HG02852 (cell line): ENCODE data around the gene PRRC2B.
"Not testable (repeated sequence)": the region's sequence is repeated elsewhere in the genome, so short reads cannot be mapped to it uniquely, and the experiment has no call there.

ENCODE experiments used
- ATAC-seq: cut with Tn5 transposase; IDR thresholded peaks from one replicate; pipeline ENCODE4 v1.9.1; 2021; ENCODE audit warnings: mild to moderate bottlenecking, moderate library complexity; ENCODE audit not compliant: unreplicated experiment

PRRC2B gene

DNA sequence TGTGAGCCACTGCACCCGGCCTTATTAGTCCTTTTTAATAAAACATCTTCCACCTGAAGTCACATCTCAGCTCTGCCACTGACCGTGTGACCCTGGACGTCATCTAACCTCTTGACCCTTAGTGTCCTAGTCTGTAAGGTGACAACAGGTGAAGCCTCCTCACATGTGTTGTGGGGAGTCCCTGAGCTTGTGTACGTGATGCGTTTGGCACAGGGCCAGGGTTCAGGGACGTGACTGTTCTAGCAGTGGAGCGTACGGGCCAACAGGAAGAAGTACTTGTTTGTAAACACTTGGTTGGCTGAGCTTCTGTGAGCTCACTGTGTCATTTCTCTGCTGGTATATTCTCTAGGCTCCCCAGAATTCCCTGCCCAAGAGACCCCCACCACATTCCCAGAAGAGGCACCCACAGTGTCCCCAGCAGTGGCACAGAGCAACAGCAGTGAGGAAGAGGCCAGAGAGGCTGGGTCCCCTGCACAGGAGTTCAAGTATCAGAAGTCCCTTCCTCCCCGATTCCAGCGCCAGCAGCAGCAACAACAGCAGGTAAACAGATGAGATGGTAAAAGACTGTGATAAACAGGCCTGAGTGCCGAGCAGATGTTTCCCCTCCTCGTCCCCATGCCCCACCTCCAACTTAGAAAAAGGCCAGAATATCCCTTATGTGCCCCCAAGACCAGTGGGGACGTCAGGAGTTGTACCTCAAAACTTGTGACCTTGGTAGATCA, 73.5 kb downstream of the PRRC2B start:
- ATAC-seq: no peak

DNA sequence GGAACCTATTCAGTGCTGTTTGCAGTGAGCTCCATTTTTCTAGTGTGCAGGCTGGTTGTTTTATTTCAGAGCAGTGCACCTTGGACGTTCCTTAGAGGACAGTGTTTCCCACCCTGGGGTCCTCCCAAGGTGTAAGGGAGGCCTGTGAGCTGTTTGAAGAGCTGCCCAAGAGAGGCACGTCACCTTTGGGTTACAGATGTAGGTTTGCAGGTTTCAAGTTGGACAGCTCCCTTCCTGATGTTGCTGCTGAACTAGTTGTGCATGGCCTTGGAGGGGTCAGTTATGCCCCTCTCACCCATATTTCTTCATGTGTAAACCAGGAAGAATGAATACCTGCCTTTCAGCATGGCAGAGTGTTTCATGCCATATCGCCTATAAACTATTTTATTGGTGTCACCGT, 74.1 kb downstream of the PRRC2B start:
- no peak for ATAC-seq

DNA sequence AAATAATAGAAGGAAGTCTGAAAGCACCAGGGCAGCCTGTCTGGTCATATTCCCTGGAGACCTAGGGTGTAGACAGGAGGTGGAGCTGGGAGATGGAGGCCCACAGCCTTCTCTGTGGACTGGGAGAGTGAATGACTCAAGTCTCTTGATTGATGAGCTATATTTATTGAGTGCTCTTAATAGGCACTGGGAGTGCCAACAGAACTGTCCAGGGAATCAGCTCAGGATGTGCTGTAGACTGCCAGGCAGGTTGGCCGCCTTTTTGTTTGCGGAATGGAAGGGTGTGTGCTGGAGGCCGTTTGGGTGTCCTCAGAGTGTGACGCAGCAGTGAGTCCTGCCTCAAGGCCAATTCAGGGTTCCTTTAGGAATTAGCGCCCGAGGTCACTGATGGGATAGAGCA, 75.5 kb downstream of the PRRC2B start:
- no peak for ATAC-seq

DNA sequence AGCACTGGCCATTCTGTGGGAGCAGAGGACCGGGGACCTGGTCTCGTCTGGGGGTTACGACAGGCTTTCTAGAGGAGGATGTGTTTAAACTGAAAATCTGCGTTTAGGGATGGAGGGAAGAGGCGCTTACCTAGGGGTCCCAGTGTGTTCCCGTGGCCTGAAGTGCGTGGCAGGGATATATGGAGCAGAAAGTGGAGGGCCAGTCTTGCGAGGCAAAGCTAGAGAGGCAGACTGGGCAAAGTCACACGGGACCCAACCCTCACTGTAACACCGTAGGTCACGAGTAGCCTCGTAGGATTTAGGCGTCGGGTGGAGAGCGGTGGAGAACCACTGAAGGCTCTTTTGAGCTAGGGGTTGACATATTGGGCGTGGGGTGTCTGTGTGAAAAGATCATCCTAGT, 76.1 kb downstream of the PRRC2B start:
- ATAC-seq: no peak

DNA sequence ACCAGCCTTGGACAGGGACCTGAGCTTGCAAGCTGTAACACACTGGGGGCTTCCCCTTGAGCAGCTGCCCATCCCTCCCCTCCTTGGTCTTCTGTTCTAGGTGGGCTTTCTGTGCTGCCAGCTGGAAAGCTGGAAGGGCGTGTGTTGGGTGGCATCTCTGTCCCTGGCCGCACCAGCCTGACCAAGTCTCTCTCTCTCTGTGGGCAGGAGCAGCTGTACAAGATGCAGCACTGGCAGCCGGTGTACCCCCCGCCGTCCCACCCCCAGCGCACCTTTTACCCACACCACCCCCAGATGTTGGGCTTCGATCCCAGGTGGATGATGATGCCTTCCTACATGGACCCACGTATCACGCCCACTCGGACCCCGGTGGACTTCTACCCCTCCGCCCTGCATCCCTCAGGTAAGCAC, 76.7 kb downstream of the PRRC2B start:
- ATAC-seq: no peak

DNA sequence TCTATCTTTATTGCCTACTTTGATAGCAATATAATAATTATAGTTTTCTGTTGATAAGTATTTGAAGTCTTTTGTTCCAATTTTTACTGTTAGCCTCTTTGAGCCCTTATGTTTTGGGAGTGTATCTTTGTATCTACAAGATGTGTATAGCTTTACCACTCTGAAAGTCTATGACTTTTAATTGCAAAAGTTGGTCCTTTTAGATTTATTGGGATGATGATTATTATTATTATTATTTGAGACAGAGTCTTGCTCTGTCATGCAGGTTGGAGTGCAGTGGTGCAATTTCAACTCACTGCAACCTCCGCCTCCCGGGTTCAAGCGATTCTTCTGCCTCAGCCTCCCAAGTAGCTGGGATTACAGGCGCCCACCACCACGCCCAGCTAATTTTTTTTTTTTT, 78.2 kb downstream of the PRRC2B start:
- ATAC-seq: not testable (repeated sequence)

DNA sequence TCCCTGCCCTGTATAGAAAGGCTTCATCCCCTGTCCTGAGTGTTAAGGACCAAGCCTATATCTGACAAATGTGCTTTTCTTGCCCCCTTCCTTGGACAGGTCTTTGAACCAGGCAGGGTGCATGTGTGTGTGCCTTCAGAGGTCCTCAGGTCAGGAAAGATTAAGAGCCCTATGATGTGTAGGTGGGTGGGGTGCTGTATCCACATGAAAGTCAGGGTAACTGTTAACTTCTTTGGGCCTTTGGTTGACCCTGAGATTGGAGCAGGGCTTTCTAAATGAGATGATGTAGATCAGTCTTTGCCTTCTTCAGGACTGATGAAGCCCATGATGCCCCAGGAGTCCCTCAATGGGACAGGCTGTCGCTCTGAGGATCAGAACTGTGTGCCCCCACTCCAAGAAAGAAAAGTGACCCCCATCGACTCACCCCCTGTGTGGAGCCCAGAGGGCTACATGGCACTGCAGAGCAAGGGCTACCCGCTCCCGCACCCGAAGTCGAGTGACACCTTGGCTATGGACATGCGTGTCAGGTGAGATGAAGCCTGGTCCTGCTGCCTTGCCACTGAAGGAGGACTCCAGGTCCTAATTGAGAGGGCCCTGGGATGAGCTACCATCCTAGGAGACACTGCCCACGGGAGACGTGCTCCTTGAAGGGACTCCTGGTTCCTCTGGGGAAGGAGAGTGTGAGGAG, 79.5 kb downstream of the PRRC2B start:
- ATAC-seq: no peak

DNA sequence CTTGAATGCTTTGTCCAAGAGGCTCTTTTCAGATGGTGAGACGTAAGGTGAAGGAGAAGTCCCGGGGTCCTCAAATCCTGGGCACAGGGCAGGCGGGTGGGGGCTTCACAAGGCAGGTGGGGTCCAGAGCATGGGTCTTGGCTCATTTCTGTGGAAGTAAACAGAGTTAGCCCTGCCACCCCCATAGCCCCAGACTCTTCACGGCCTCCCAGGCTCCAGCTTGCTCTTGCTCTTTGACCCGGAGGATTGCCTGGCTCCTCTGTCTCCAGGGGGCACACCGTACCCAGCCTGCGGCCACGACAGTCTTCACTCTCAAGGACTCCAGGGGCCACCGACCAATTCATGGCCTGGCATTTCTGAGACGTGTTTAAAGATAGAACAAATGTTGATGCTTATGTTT, 80.0 kb downstream of the PRRC2B start:
- no peak for ATAC-seq

DNA sequence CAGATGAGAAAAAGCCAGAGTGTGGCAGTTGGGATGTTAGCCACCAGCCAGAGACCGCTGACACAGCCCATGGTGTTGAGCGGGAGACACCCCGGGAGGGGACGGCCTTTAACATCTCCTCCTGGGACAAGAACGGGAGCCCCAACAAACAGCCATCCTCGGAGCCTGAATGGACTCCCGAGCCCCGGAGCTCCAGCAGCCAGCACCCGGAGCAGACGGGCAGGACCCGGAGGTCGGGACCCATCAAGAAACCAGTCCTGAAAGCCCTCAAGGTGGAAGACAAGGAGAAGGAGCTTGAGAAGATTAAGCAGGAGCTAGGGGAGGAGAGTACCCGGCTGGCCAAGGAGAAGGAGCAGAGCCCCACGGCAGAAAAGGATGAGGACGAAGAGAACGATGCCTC, 80.8 kb downstream of the PRRC2B start:
- ATAC-seq: no peak

DNA sequence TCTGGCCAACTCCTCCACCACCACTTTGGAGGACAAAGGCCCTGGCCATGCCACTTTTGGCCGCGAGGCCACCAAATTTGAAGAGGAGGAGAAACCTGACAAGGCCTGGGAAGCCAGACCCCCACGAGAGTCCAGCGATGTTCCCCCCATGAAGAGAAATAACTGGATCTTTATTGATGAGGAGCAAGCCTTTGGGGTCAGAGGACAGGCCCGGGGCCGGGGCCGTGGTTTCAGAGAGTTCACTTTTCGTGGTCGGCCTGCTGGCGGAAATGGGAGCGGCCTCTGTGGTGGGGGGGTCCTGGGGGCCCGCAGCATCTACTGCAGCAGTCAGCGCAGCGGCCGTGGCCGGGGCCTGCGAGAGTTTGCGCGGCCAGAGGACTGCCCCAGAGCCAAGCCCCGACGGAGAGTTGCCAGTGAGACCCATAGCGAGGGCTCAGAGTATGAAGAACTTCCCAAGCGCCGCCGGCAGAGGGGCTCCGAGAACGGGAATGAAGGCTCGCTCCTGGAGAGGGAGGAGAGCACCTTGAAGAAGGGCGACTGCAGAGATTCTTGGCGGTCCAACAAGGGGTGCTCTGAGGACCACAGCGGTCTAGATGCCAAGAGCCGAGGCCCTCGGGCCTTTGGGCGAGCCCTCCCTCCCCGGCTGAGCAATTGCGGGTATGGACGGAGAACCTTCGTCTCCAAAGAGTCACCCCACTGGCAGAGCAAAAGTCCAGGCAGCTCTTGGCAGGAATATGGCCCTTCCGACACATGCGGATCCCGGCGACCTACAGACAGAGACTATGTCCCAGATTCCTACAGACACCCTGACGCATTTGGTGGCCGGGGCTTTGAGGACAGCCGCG, 81.4 kb downstream of the PRRC2B start:
- no peak for ATAC-seq

DNA sequence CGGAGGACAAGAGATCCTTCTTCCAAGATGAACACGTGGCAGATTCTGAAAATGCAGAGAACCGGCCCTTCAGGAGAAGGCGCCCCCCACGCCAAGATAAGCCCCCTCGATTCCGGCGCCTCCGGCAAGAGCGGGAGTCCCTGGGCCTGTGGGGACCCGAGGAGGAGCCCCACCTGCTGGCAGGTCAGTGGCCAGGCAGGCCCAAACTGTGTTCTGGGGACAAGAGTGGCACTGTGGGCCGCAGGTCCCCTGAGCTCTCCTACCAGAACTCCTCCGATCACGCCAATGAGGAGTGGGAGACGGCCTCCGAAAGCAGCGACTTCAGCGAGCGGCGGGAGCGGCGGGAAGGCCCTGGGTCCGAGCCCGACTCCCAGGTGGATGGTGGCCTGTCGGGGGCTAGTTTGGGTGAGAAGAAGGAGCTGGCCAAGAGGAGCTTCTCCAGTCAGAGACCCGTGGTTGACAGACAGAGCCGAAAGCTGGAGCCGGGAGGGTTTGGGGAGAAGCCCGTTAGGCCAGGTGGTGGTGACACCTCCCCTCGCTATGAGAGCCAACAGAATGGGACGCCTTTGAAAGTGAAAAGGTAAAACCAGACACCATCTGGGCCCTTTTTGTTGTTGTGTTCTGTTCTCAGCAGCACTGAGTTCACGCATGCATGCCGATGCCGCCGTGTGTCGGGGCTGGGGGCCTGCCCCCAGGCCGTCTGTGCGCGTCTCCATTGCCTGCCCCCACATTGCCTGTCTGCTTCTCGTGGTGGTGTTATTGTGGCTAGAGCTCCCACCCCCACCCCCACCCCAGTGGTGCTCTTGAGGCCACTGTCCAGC, 82.3 kb downstream of the PRRC2B start:
- ATAC-seq: no peak

DNA sequence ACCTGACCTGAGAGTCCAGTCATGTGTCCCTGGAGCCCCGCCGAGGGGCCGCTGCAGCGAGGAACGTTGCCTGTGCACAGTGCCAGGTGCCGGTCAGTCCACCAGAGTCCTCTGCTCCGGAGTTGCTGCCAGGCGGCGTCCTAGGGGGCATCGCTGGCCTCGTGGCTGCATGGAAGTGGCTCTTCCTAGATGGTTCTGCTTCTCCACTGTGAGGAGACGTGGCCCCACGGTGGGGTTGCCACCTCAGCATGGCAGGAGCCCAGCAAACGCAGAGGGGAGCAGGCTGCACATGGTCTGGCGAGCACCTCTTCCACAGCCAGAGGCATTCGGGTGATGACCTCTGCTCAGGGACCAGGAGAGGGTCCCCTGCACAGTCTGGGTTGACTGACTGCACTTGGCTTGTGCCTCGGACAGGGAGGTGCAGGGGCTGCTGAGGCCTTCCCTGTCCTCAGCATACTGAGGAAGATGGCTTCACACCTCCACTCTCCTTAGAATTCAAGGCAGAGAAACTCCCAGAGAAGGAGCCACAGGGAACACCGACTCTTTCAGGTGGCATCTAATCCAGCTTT, 83.0 kb downstream of the PRRC2B start:
- no peak for ATAC-seq

DNA sequence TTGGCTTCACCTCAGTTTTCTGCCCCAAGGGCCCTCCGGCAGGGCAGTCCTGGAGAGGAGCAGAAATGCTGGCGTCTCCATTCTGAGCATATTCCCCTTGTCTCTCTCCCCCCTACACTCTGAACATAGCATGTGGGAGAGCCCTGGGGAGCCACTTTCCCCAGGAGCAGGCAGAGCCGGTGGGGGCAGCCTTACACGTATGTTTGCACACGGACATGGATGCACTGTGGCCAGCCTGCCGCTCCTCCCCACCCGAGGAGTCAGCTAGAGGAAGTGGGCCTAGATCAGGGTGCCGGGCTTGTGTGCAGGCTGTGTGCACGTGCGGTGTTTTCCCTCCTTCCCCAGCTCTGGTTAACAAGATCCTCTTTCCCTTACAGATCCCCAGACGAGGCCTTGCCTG, 83.5 kb downstream of the PRRC2B start:
- ATAC-seq: no peak

DNA sequence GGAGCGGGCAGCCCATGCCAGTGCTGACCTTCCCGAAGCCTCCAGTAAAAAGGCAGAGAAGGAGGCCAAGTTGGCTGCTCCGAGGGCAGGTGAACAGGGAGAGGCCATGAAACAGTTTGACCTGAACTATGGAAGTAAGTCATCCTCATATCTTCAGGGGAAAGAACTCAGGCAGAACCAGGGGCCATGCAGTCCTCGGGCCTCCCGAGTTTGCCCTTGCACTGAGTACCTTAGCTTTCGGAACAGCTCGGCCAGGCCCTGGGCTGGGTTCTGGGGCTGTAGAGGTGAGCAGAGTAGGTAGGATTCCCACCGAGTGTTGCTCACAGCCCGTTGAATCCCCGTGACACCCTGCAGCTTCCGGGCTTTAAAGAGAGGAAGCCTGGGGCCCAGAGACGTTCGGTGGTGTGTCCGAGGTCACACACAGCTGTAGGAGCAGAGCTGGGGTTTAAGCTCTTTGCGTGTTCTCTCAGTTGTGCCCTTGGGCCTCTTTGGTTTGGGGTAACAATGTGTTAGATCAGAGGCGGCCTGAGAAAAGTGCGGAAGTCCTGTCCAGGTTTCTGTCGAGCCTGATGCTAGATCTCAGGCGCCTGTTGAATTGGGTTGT, 84.0 kb downstream of the PRRC2B start:
- no peak for ATAC-seq

DNA sequence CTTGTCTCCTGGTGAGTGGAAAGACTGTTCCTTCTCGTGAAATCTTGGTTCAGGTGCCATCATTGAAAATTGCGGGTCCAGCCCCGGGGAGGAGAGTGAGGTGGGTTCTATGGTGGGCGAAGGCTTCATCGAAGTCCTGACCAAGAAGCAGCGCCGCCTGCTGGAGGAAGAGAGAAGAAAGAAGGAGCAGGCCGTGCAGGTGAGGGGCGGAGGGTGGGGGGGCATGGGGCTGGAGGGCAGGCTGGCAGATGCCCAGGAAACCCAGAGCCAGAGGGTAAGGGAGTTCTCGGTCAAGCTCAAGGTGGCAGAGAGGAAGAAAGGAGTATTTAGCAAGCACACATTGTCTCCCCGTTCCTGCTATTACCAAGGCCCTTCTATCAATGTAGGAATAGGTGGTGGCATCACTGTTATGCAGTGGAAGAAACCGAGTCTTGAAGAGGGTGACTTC, 84.6 kb downstream of the PRRC2B start:
- no peak for ATAC-seq

DNA sequence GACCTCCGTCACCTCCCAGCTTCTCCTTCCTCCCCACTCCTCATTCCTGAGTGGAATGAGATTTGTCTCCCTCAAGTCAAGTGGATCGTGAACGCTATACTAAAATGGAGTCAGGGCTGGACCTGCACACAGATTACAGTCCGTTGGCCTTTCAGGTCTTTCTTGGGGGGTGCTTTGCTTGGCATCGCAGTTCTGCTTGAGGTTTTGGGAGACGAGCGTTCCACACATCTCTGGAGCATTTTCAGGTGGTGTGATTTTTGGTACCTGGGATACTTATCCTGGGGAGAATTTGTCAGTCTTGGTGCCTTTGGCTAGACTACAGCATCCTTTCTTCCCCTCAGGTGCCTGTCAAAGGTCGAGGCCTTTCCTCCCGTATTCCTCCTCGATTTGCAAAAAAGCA, 85.0 kb downstream of the PRRC2B start:
- no peak for ATAC-seq

DNA sequence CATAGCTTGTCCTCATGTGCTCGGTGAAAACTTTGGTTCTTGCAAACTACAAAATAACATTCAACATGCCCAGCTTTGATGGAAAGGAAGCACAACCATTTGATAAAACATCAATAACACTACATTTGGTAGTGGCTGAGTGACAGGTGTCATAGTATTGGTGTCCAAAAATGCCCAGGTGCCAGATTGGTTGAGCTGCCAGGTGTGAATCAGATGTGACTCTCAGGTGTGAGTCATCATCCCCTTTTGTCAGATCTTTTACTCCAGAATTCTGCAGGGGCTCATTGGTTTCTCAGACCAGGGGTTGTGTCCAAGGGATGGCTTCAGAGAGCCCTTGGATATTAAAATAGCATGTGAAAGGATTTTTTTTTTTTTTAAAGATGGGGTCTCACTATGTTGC, 86.4 kb downstream of the PRRC2B start:
- ATAC-seq: no peak

DNA sequence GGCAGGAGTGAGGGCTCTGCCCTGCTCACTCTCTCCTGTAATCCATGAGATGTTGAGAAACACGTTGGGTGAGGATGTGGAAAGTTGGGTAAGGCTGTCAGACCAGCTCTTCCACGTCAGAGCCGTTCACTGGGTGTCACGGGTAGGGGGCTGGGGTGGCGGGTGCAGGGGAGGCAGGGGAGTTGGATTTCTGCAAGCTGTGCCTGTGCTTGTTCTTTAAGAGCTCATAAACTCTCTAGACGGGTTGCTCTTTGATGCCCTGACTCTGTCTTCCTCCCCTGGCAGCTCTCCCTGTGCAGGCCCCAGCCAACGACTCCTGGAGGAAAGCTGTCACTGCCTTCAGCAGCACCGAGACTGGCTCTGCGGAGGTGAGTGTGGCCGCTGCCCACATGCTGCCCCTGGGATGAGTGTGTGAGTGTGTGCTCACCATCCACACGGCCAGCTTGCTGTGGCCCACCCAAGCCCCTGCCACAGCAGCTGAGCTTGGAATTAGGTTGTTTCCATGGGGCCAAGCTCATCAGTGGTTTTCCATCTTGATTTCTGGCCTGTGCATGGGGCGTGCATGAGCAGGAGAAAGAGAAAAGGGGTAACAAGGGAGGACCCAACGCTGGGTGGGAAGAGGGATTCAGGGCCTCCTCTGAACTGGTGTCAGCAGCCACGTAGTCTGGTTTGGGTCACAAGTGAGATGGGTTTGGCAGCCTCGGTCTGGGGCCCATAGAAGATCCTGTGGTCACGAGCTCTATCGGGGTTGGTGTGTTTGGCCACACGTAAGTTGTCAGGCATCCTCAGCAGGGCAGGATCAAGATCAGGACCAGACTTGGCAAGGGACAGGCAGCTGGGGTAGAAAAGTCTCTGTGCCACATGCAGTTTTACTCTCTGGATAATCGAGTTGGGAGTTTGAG, 87.8 kb downstream of the PRRC2B start:
- ATAC-seq: no peak

DNA sequence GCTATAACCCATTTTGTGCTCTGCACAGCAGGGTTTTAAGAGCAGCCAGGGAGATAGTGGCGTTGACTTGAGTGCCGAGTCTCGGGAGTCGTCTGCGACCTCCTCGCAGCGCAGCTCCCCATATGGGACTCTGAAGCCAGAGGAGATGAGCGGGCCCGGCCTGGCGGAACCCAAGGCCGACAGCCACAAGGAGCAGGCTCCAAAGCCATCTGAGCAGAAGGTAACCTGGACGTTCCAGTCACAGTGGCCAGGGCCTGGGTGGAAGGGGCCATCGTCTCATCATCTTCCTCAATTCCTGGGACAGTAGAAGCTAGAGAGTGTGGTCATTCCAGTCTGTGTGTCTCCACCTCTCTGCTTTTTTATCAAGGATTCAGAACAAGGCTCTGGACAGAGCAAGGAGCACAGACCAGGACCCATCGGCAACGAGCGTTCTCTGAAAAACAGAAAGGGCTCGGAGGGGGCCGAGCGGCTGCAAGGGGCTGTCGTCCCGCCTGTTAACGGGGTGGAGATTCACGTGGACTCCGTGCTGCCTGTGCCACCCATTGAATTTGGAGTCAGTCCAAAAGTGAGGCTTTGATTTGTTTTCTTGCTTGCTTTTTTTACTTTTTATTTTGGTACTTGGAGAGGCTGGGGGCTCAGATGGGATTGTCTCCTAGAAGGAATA, 88.6 kb downstream of the PRRC2B start:
- ATAC-seq: no peak
